HepG2 (cell line): ENCODE results near the gene CDHR3. TPM values are rescaled to one million over a fixed set of nuclear protein-coding genes. Genes with fewer than 3 reads are reported as not detected.

ENCODE experiments used
- CREM ChIP-seq, 2 experiments: sonication (generic) in 1 of 2; formaldehyde crosslinking in 1 of 2; IDR thresholded peaks; 2 replicates each; pipeline versions ENCODE4 v1.4.0 to v1.6.1; 2016 to 2020; ENCODE audit warnings: antibody characterized with exemption in 1 of 2, mild to moderate bottlenecking in 1 of 2, missing genetic modification reagents in 1 of 2
- GPN1 ChIP-seq: sonication (generic); formaldehyde crosslinking; IDR thresholded peaks from 2 replicates; pipeline ENCODE4 v1.5.1; 2020; ENCODE audit warnings: missing genetic modification reagents, borderline replicate concordance
- HNRNPL ChIP-seq: fragments of 200-400 bp; formaldehyde crosslinking; IDR thresholded peaks from 2 replicates; pipeline ENCODE4 v1.6.1; 2017; ENCODE audit warnings: mild to moderate bottlenecking, low read depth, low read length
- XRCC5 ChIP-seq: fragments of 200-400 bp; formaldehyde crosslinking; optimal IDR thresholded peaks from 2 replicates; pipeline ENCODE3; 2017; ENCODE audit warnings: mild to moderate bottlenecking, low read length
- ZNF530 ChIP-seq: sonication (generic); formaldehyde crosslinking; IDR thresholded peaks from 2 replicates; pipeline ENCODE4 v1.5.0; 2020; ENCODE audit warnings: low read depth, mild to moderate bottlenecking, missing genetic modification reagents
- ZNF558 ChIP-seq: sonication (generic); formaldehyde crosslinking; IDR thresholded peaks from 2 replicates; pipeline ENCODE4 v1.9.0; 2022; ENCODE audit warnings: mild to moderate bottlenecking, missing genetic modification reagents, borderline replicate concordance
- ZNF713 ChIP-seq: sonication (generic); formaldehyde crosslinking; IDR thresholded peaks from 2 replicates; pipeline ENCODE4 v1.4.0; 2020; ENCODE audit warnings: mild to moderate bottlenecking, missing genetic modification reagents
- ZNF768 ChIP-seq: sonication (generic); formaldehyde crosslinking; IDR thresholded peaks from 2 replicates; pipeline ENCODE4 v1.4.0; 2020; ENCODE audit warnings: missing genetic modification reagents
- polyA plus RNA-seq, 8 experiments: library from polyadenylated mRNA; depleted of rRNA in 3 of 8; stranded (reverse) in 7 of 8; unstranded in 1 of 8; fragments of >200 nt; fragmentation: Illumina TruSeq in 4 of 8; extraction: Trizol in 4 of 8; gene quantifications; 2 replicates each; pipeline versions ENCODE4 v1.2.1 to v1.2.3, GENCODE V29; 2011 to 2016; ENCODE audit warnings: low read depth in 4 of 8, missing spikeins in 1 of 8, mixed read lengths in 1 of 8; ENCODE audit not compliant: insufficient read depth in 1 of 8
- total RNA-seq, 5 experiments: library from RNA; depleted of rRNA; stranded (reverse); fragments of >200 nt; fragmentation: Illumina TruSeq; extraction: Trizol; gene quantifications; 2 replicates each; pipeline ENCODE4 v1.2.3, GENCODE V29; 2016; ENCODE audit warnings: low read depth in 1 of 5
- TF ChIP-seq, protein P1 (sequence below): sonication (generic); formaldehyde crosslinking; IDR thresholded peaks from 2 replicates; pipeline ENCODE4 v1.5.1; 2020; ENCODE audit warnings: mild to moderate bottlenecking, missing genetic modification reagents, moderate library complexity
- TF ChIP-seq, protein P2 (sequence below): sonication (generic); formaldehyde crosslinking; IDR thresholded peaks from 2 replicates; pipeline ENCODE4 v1.4.0; 2020; ENCODE audit warnings: missing genetic modification reagents, mild to moderate bottlenecking, borderline replicate concordance

CDHR3 gene
- total and polyA plus RNA-seq, 2 of the 13 experiments (the other 11 are each of a cell fraction or from before 2014, with no cell fraction given), result 6.5 to 11.8 TPM

DNA sequence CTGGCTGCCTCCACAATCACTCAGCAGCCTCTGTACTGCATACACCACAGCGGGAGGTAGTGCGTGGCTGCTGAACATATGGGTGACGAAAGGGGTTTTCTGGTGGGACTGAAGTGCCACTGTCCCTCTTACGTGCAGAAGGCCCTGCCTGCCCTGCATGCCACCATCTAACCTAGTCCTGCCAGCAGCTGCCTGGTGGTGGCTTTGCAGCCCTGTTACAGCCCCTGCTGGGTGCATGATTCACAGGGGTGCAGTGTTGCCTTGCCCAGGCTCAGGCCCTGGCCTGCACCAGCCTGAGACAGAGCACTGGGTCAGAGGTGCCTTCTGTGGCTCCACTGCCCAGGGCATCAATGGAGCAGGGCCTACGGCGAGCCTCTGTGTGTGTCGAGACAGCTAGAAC lies 98.9 kb downstream of the CDHR3 start (continued):
- TF ChIP-seq CREM (IDR thresholded peaks at IDR 0.05), result no peak
- no peak for TF ChIP-seq CREM (CRISPR knock-in tag; IDR thresholded peaks at IDR 0.05)
- no peak for TF ChIP-seq GPN1 (CRISPR knock-in tag)
- TF ChIP-seq ZNF768 (CRISPR knock-in tag), result peak; percentile 40; the same call in 1 of the 2 replicates
- TF ChIP-seq HNRNPL, result 0 out of 2 replicates have a peak, but pooled peaks have one; percentile 57
- TF ChIP-seq, protein P1, sequence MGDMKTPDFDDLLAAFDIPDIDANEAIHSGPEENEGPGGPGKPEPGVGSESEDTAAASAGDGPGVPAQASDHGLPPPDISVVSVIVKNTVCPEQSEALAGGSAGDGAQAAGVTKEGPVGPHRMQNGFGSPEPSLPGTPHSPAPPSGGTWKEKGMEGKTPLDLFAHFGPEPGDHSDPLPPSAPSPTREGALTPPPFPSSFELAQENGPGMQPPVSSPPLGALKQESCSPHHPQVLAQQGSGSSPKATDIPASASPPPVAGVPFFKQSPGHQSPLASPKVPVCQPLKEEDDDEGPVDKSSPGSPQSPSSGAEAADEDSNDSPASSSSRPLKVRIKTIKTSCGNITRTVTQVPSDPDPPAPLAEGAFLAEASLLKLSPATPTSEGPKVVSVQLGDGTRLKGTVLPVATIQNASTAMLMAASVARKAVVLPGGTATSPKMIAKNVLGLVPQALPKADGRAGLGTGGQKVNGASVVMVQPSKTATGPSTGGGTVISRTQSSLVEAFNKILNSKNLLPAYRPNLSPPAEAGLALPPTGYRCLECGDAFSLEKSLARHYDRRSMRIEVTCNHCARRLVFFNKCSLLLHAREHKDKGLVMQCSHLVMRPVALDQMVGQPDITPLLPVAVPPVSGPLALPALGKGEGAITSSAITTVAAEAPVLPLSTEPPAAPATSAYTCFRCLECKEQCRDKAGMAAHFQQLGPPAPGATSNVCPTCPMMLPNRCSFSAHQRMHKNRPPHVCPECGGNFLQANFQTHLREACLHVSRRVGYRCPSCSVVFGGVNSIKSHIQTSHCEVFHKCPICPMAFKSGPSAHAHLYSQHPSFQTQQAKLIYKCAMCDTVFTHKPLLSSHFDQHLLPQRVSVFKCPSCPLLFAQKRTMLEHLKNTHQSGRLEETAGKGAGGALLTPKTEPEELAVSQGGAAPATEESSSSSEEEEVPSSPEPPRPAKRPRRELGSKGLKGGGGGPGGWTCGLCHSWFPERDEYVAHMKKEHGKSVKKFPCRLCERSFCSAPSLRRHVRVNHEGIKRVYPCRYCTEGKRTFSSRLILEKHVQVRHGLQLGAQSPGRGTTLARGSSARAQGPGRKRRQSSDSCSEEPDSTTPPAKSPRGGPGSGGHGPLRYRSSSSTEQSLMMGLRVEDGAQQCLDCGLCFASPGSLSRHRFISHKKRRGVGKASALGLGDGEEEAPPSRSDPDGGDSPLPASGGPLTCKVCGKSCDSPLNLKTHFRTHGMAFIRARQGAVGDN (CRISPR knock-in tag), result peak; percentile 29; the same call in 1 of the 2 replicates
- no peak for TF ChIP-seq XRCC5
- no peak for TF ChIP-seq ZNF558 (CRISPR knock-in tag)
- TF ChIP-seq, protein P2, sequence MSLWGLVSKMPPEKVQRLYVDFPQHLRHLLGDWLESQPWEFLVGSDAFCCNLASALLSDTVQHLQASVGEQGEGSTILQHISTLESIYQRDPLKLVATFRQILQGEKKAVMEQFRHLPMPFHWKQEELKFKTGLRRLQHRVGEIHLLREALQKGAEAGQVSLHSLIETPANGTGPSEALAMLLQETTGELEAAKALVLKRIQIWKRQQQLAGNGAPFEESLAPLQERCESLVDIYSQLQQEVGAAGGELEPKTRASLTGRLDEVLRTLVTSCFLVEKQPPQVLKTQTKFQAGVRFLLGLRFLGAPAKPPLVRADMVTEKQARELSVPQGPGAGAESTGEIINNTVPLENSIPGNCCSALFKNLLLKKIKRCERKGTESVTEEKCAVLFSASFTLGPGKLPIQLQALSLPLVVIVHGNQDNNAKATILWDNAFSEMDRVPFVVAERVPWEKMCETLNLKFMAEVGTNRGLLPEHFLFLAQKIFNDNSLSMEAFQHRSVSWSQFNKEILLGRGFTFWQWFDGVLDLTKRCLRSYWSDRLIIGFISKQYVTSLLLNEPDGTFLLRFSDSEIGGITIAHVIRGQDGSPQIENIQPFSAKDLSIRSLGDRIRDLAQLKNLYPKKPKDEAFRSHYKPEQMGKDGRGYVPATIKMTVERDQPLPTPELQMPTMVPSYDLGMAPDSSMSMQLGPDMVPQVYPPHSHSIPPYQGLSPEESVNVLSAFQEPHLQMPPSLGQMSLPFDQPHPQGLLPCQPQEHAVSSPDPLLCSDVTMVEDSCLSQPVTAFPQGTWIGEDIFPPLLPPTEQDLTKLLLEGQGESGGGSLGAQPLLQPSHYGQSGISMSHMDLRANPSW, result no peak
- TF ChIP-seq ZNF530 (CRISPR knock-in tag), result no peak
- no peak for TF ChIP-seq ZNF713 (CRISPR knock-in tag)
